ENCODE results near the gene NUAK2.

The NUAK2 gene

GRCh38 chr1:205346956-205347574, 25.5 kb upstream of the NUAK2 start:
- no peak for DNase-seq (ENCODE audit: low spot score)

- DNase-seq (ENCODE audit: low spot score) = no peak
Observed at GRCh38 chr1:205345761-205346160, 24.2 kb upstream of the NUAK2 start.

- no peak for DNase-seq (ENCODE audit: low spot score)
Observed at GRCh38 chr1:205344066-205344928, 22.8 kb upstream of the NUAK2 start.

- DNase-seq (ENCODE audit: low spot score) = no peak
Observed at GRCh38 chr1:205343431-205344065, 22.0 kb upstream of the NUAK2 start.

GRCh38 chr1:205342986-205343385, 21.4 kb upstream of the NUAK2 start:
- DNase-seq (ENCODE audit: low spot score) = no peak

- no peak for DNase-seq (ENCODE audit: low spot score)
Observed at GRCh38 chr1:205340676-205341075, 19.1 kb upstream of the NUAK2 start.

GRCh38 chr1:205339717-205340116, 18.2 kb upstream of the NUAK2 start:
- no peak for DNase-seq (ENCODE audit: low spot score)

GRCh38 chr1:205339197-205339702, 17.7 kb upstream of the NUAK2 start:
- no peak for DNase-seq (ENCODE audit: low spot score)

- DNase-seq (ENCODE audit: low spot score) = no peak
Observed at GRCh38 chr1:205338011-205338410, 16.5 kb upstream of the NUAK2 start.

- no peak for DNase-seq (ENCODE audit: low spot score)
Observed at GRCh38 chr1:205337481-205337880, 15.9 kb upstream of the NUAK2 start.

- no peak for DNase-seq (ENCODE audit: low spot score)
Observed at GRCh38 chr1:205335692-205336091, 14.1 kb upstream of the NUAK2 start.

GRCh38 chr1:205332015-205332791, 10.7 kb upstream of the NUAK2 start:
- no peak for DNase-seq (ENCODE audit: low spot score)

GRCh38 chr1:205330150-205330549, 8.6 kb upstream of the NUAK2 start:
- no peak for DNase-seq (ENCODE audit: low spot score)

- no peak for DNase-seq (ENCODE audit: low spot score)
Observed at GRCh38 chr1:205329719-205330118, 8.2 kb upstream of the NUAK2 start.

GRCh38 chr1:205328476-205328875, 6.9 kb upstream of the NUAK2 start:
- no peak for DNase-seq (ENCODE audit: low spot score)

- DNase-seq (ENCODE audit: low spot score) = no peak
Observed at GRCh38 chr1:205326812-205327466, 5.4 kb upstream of the NUAK2 start.

GRCh38 chr1:205325334-205325884, 3.9 kb upstream of the NUAK2 start:
- DNase-seq (ENCODE audit: low spot score) = no peak

- no peak for DNase-seq (ENCODE audit: low spot score)
Observed at GRCh38 chr1:205324781-205325180, 3.2 kb upstream of the NUAK2 start.

- no peak for DNase-seq (ENCODE audit: low spot score)
Observed at GRCh38 chr1:205323794-205324193, 2.2 kb upstream of the NUAK2 start.

GRCh38 chr1:205321959-205322283, 376 bp upstream of the NUAK2 start:
- no peak for DNase-seq (ENCODE audit: low spot score)

Measured in left forelimb (tissue), 1 donor.